ENCODE results near the gene PPP2R5C. TPM values are rescaled to one million over a fixed set of nuclear protein-coding genes. Genes with fewer than 3 reads are reported as not detected.

The PPP2R5C gene
- total and polyA plus RNA-seq, 2 of the 8 experiments (the other 6 are each of a cell fraction or from before 2014, with no cell fraction given): 49.6 to 95.9 TPM

GRCh38 chr14:101823066-101823465, 61.6 kb downstream of the PPP2R5C start:
- H2BK15ac ChIP-seq (ENCODE audit: low read length): no peak overlapping the region
- CTCF ChIA-PET (ENCODE audit: partially characterized antibody): interaction anchor here (0.6 to 1.7 kb wide), 2 partner anchors 9 to 100 kb away, joined by 4 read pairs; no protein-coding TSS in a partner anchor
- no peak for FAIRE-seq
- TF ChIP-seq TCF12 (IDR thresholded peaks at IDR 0.05; ENCODE audit: low read depth, low read length) (no peak), USF2 (IDR thresholded peaks at IDR 0.05; ENCODE audit: low read length) (no peak), EGR1 (IDR thresholded peaks at IDR 0.05; ENCODE audit: borderline replicate concordance, low read depth, low read length) (no peak), ATF2 (IDR thresholded peaks at IDR 0.05; ENCODE audit: low read length) (no peak), GTF2F1 (IDR thresholded peaks at IDR 0.05; ENCODE audit: borderline replicate concordance, low read depth, low read length) (no peak), ASH2L (IDR thresholded peaks at IDR 0.05; ENCODE audit: low read length) (no peak), SIN3A (conservative IDR thresholded peaks at IDR 0.05 in 1 of 2, IDR thresholded peaks at IDR 0.05 in 1 of 2; ENCODE audit: low read depth in 1 of 2, low read length in 2 of 2) (no peak), EP300 (IDR thresholded peaks at IDR 0.05; ENCODE audit: borderline replicate concordance in 1 of 2, low read depth in 2 of 2, low read length in 2 of 2) (no peak), ATF3 (IDR thresholded peaks at IDR 0.05; ENCODE audit: insufficient read depth, low read depth, low read length) (no peak)

More at GRCh38 chr14:101823066-101823465, 61.6 kb downstream of the PPP2R5C start:
- Histone ChIP-seq H3K79me2 (ENCODE audit: control insufficient read depth in 1 of 2, insufficient read depth in 2 of 2, low read length in 2 of 2) (peaks cover 0 to 68% of the 10 kb centered on the region in 2 experiments; a peak in 2 of 4 replicates), H3K4me1 (replicated peaks in 1 of 4; ENCODE audit: control insufficient read depth in 3 of 4, insufficient read depth in 4 of 4, low read length in 3 of 4) (no peaks in the 10 kb centered on the region), H3K4me2 (ENCODE audit: insufficient read depth in 1 of 2, low read depth in 2 of 2, low read length in 2 of 2) (no peak overlapping the region), H2BK5ac (ENCODE audit: low read depth, low read length) (no peak overlapping the region), H2BK20ac (ENCODE audit: low read length) (no peak overlapping the region), H3K4ac (replicated peaks; ENCODE audit: insufficient read length, low read depth, low read length) (no peak overlapping the region), H3K27me3 (replicated peaks in 1 of 4; ENCODE audit: control insufficient read depth in 3 of 4, extremely low read depth in 1 of 4, insufficient read depth in 3 of 4, low read length in 3 of 4) (no peaks in the 10 kb centered on the region), H3K56ac (replicated peaks; ENCODE audit: insufficient read length, low read depth, low read length) (no peak overlapping the region), H3K36me3 (ENCODE audit: control insufficient read depth in 2 of 4, insufficient read depth in 4 of 4, low read length in 3 of 4) (peaks cover 0 to 3% (median 0%) of the 10 kb centered on the region in 4 experiments; a peak in 2 of 8 replicates), H3K14ac (ENCODE audit: insufficient read length) (no peak overlapping the region), H4K20me1 (replicated peaks in 1 of 2; ENCODE audit: control insufficient read depth in 1 of 2, insufficient read depth in 2 of 2, low read length in 2 of 2) (peaks cover 8 to 10% of the 10 kb centered on the region in 2 experiments), H4K91ac (replicated peaks; ENCODE audit: insufficient read length, low read length) (no peak overlapping the region), H3K27ac (ENCODE audit: low read depth, low read length) (no peak overlapping the region), H2AK5ac (ENCODE audit: low read depth, low read length) (no peak overlapping the region), H2BK12ac (ENCODE audit: low read depth, low read length) (no peak overlapping the region), H3K9me3 (ENCODE audit: insufficient read depth in 2 of 2, low read depth in 1 of 2, low read length in 1 of 2) (0 out of 4 replicates have a peak, but pooled peaks cover 0 to 2% of the 10 kb centered on the region in 2 experiments), H3K9ac (replicated peaks in 1 of 4; ENCODE audit: extremely low read depth in 1 of 4, low read depth in 3 of 4, low read length in 3 of 4) (no peak overlapping the region), H2BK120ac (replicated peaks; ENCODE audit: low read depth, low read length) (no peak overlapping the region), H4K8ac (ENCODE audit: extremely low read depth, insufficient read depth, low read length) (no peak overlapping the region), H3K18ac (ENCODE audit: extremely low read depth, low read length) (no peak overlapping the region), H4K5ac (ENCODE audit: insufficient read length, low read depth, low read length) (no peak overlapping the region), H3K23me2 (ENCODE audit: low read depth, low read length) (no peaks in the 10 kb centered on the region; the same call in 1 of the 2 replicates), H3K4me3 (ENCODE audit: extremely low read depth in 1 of 4, insufficient read depth in 2 of 4, low read depth in 3 of 4, low read length in 4 of 4) (no peak overlapping the region), H3K23ac (ENCODE audit: insufficient read length) (no peak overlapping the region), H3K79me1 (ENCODE audit: low read depth, low read length) (peaks cover 12% of the 10 kb centered on the region; the same call in 1 of the 2 replicates), H2AFZ (ENCODE audit: low read length) (no peak overlapping the region)
- DNase-seq (ENCODE audit: low read depth in 1 of 2, low spot score in 2 of 2): no peak
- WGBS, 2 experiments (ENCODE audit: extremely low coverage in 1 of 2, insufficient coverage in 1 of 2, insufficient read length in 1 of 2, insufficient replicate concordance in 2 of 2, low coverage in 1 of 2, low lambda C conversion rate in 2 of 2, missing lambda C conversion rate in 1 of 2): 90% methylated on average over 9 of the region's 9 CpGs; no CpG with 5 or more reads in 1 of the 2 experiments
- POLR2A ChIA-PET (ENCODE audit: partially characterized antibody): interaction anchor here (1.1 to 1.2 kb wide), 3 partner anchors 9 to 13 kb away, joined by 3 read pairs; no protein-coding TSS in a partner anchor
